WTC11 (cell line): ENCODE data around the gene NUMA1. TPM values are rescaled to one million over a fixed set of nuclear protein-coding genes. Genes with fewer than 3 reads are reported as not detected.

Experiments used
- ATAC-seq: fragments of 200-7000 bp; cut with Tn5 transposase; 2 replicates; pipeline ENCODE4 v1.10.0; 2021; ENCODE audit warnings: mild to moderate bottlenecking, moderate library complexity
- CTCF ChIA-PET: fragments of 300-600 bp; sonication (Branson Sonifier 250); formaldehyde crosslinking; loops from one replicate; lab custom pipeline; 2021; ENCODE audit warnings: antibody characterized with exemption; lab: Charles Lee
- POLR2A ChIA-PET: fragments of 350-600 bp; sonication (Branson Sonifier 250); formaldehyde crosslinking; loops from one replicate; lab custom pipeline; 2021; ENCODE audit warnings: antibody characterized with exemption; lab: Charles Lee
- DNase-seq: peaks from one replicate; pipeline ENCODE4 v3.0.0; 2021; ENCODE audit warnings: low spot score
- H3K27ac Mint-ChIP-seq: 2 replicates; pipeline ENCODE4 v1.8.0; 2021; ENCODE audit warnings: mixed read lengths
- H3K27me3 Mint-ChIP-seq: 2 replicates; pipeline ENCODE4 v1.8.0; 2021; ENCODE audit warnings: low read depth, mild to moderate bottlenecking, moderate library complexity, mixed read lengths
- H3K36me3 Mint-ChIP-seq: 2 replicates; pipeline ENCODE4 v1.8.0; 2021; ENCODE audit warnings: mixed read lengths
- H3K4me1 Mint-ChIP-seq: 2 replicates; pipeline ENCODE4 v1.8.0; 2022; ENCODE audit warnings: mixed read lengths
- H3K4me3 Mint-ChIP-seq: 2 replicates; pipeline ENCODE4 v1.8.0; 2021; ENCODE audit warnings: mild to moderate bottlenecking, moderate library complexity, mixed read lengths
- H3K9me3 Mint-ChIP-seq: 2 replicates; pipeline ENCODE4 v1.8.0; 2021; ENCODE audit warnings: mixed read lengths
- CBFB ChIP-seq: sonication (generic); formaldehyde crosslinking; IDR thresholded peaks from 2 replicates; pipeline ENCODE4 v1.8.1; 2022; ENCODE audit warnings: mild to moderate bottlenecking, low read depth, missing genetic modification reagents
- CREB1 ChIP-seq: sonication (generic); formaldehyde crosslinking; IDR thresholded peaks from 2 replicates; pipeline ENCODE4 v1.8.0; 2023; ENCODE audit warnings: mild to moderate bottlenecking, missing genetic modification reagents
- FOXK1 ChIP-seq: sonication (generic); formaldehyde crosslinking; IDR thresholded peaks from 2 replicates; pipeline ENCODE4 v1.8.0; 2022; ENCODE audit warnings: mild to moderate bottlenecking, moderate library complexity, missing genetic modification reagents
- GABPB1 ChIP-seq: sonication (generic); formaldehyde crosslinking; IDR thresholded peaks from 2 replicates; pipeline ENCODE4 v1.8.1; 2023; ENCODE audit warnings: mild to moderate bottlenecking, missing genetic modification reagents
- GRHL2 ChIP-seq: fragments of 250-450 bp; sonication (Bioruptor Pico); IDR thresholded peaks from 2 replicates; pipeline ENCODE4 v1.8.0; 2022; ENCODE audit warnings: mild to moderate bottlenecking, moderate library complexity; ENCODE audit not compliant: insufficient replicate concordance, severe bottlenecking
- GTF2I ChIP-seq: fragments of 250-450 bp; sonication (Bioruptor Pico); conservative IDR thresholded peaks from 2 replicates; pipeline ENCODE4 v1.4.0; 2021; ENCODE audit warnings: mild to moderate bottlenecking
- JUN ChIP-seq: sonication (generic); formaldehyde crosslinking; IDR thresholded peaks from 2 replicates; pipeline ENCODE4 v1.8.0; 2023; ENCODE audit warnings: mild to moderate bottlenecking, missing genetic modification reagents
- KAT7 ChIP-seq: sonication (generic); formaldehyde crosslinking; IDR thresholded peaks from 2 replicates; pipeline ENCODE4 v1.8.1; 2023; ENCODE audit warnings: missing genetic modification reagents, mild to moderate bottlenecking, borderline replicate concordance
- NFE2L1 ChIP-seq: sonication (generic); formaldehyde crosslinking; IDR thresholded peaks from 2 replicates; pipeline ENCODE4 v1.8.1; 2023; ENCODE audit warnings: missing genetic modification reagents
- SMAD4 ChIP-seq: sonication (generic); formaldehyde crosslinking; IDR thresholded peaks from 2 replicates; pipeline ENCODE4 v1.8.0; 2022; ENCODE audit warnings: mild to moderate bottlenecking, missing genetic modification reagents
- ZNF219 ChIP-seq: sonication (generic); formaldehyde crosslinking; IDR thresholded peaks from 2 replicates; pipeline ENCODE4 v1.8.0; 2023; ENCODE audit warnings: missing genetic modification reagents, mild to moderate bottlenecking, borderline replicate concordance
- ZNF317 ChIP-seq: sonication (generic); formaldehyde crosslinking; IDR thresholded peaks from 2 replicates; pipeline ENCODE4 v1.8.1; 2023; ENCODE audit warnings: low read depth, mild to moderate bottlenecking, moderate library complexity, missing genetic modification reagents, borderline replicate concordance
- ZNF423 ChIP-seq: fragments of 250-450 bp; sonication (Bioruptor Pico); IDR thresholded peaks from 2 replicates; pipeline ENCODE4 v2.1.2; 2022; ENCODE audit warnings: mild to moderate bottlenecking, moderate library complexity
- total RNA-seq: library from RNA; stranded (reverse); gene quantifications from 3 replicates; pipeline ENCODE4 v1.2.3, GENCODE V29; 2021
- TF ChIP-seq, protein P1 (sequence below): sonication (generic); formaldehyde crosslinking; IDR thresholded peaks from 2 replicates; pipeline ENCODE4 v1.8.1; 2022; ENCODE audit warnings: low read depth, missing genetic modification reagents, borderline replicate concordance
- TF ChIP-seq, protein P2 (sequence below): sonication (generic); formaldehyde crosslinking; conservative IDR thresholded peaks from 2 replicates; pipeline ENCODE4 v1.8.1; 2023; ENCODE audit warnings: mild to moderate bottlenecking, low read depth, missing genetic modification reagents, moderate library complexity
- TF ChIP-seq, protein P3 (sequence below): sonication (generic); formaldehyde crosslinking; IDR thresholded peaks from 2 replicates; pipeline ENCODE4 v1.8.0; 2023; ENCODE audit warnings: missing genetic modification reagents
- TF ChIP-seq, protein P4 (sequence below): sonication (generic); formaldehyde crosslinking; conservative IDR thresholded peaks from 2 replicates; pipeline ENCODE4 v1.8.1; 2022; ENCODE audit warnings: mild to moderate bottlenecking, missing genetic modification reagents
- TF ChIP-seq, protein P5 (sequence below): sonication (generic); formaldehyde crosslinking; IDR thresholded peaks from 2 replicates; pipeline ENCODE4 v1.8.1; 2023; ENCODE audit warnings: mild to moderate bottlenecking, missing genetic modification reagents, borderline replicate concordance
- TF ChIP-seq, protein P6 (sequence below): sonication (generic); formaldehyde crosslinking; IDR thresholded peaks from 2 replicates; pipeline ENCODE4 v1.8.1; 2023; ENCODE audit warnings: mild to moderate bottlenecking, missing genetic modification reagents, moderate library complexity
- TF ChIP-seq, protein P7 (sequence below): fragments of 250-450 bp; sonication (Bioruptor Pico); IDR thresholded peaks from 2 replicates; pipeline ENCODE4 v1.9.0; 2021; ENCODE audit warnings: mild to moderate bottlenecking, borderline replicate concordance
- TF ChIP-seq, protein P8 (sequence below): sonication (generic); formaldehyde crosslinking; IDR thresholded peaks from 2 replicates; pipeline ENCODE4 v1.8.0; 2022; ENCODE audit warnings: mild to moderate bottlenecking, missing genetic modification reagents

The NUMA1 gene
- total RNA-seq, 1 experiment from 2014 or later: 147 TPM

DNA sequence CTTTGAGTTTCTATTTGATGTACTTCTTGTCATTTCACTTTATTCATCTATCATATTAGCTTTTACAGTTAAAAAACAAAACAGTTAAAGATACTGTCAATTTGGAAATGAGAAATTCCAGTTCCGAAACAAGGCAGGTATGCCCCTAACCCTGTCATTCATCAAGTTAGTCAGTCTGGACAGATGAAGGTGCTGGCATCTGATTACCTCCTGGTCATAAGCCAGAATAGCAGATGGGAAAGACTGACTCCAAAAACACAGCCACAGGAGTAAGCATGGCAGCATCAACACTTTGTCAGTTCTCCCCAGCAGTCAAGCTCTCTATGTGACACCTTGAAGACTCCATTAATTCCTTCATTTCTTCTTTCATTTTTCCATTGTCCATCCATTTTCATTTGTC, 4.6 kb upstream of the NUMA1 start (continued):
- TF ChIP-seq FOXK1 (CRISPR knock-in tag): no peak

DNA sequence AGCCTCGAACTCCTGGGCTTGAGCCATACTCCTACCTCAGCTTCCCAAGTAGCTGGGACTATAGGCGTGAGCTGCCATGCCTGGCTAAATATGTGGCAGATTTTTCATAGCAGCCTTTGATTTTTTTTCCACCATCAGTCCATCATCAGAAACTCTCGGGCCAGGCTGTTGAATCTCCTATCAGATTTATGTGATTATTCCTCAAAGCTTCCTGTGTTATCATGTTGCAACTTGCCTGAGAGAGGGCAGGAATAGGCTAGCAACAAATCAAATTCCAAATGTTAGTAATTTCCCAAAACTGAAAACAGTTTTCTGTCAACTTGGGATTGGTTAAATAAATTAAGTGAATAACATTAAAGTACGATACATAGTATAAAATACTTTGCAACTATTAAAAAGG, 3.7 kb upstream of the NUMA1 start:
- peaks cover 9% of the 10 kb centered on the region for H3K4me1 Mint-ChIP-seq
- no peak for DNase-seq
- no peaks in the 10 kb centered on the region for H3K27me3 Mint-ChIP-seq
- no peaks in the 10 kb centered on the region for H3K9me3 Mint-ChIP-seq
- H3K27ac Mint-ChIP-seq: no peak overlapping the region
- CTCF ChIA-PET: interaction anchor here (0.5 to 4.1 kb wide), 3 partner anchors 9 to 59 kb away, joined by 3 to 31 read pairs (median 3); no protein-coding TSS in a partner anchor
- no peak overlapping the region for H3K4me3 Mint-ChIP-seq
- H3K36me3 Mint-ChIP-seq: 0 out of 2 replicates have a peak, but pooled peaks cover 2% of the 10 kb centered on the region
- TF ChIP-seq, protein P1, sequence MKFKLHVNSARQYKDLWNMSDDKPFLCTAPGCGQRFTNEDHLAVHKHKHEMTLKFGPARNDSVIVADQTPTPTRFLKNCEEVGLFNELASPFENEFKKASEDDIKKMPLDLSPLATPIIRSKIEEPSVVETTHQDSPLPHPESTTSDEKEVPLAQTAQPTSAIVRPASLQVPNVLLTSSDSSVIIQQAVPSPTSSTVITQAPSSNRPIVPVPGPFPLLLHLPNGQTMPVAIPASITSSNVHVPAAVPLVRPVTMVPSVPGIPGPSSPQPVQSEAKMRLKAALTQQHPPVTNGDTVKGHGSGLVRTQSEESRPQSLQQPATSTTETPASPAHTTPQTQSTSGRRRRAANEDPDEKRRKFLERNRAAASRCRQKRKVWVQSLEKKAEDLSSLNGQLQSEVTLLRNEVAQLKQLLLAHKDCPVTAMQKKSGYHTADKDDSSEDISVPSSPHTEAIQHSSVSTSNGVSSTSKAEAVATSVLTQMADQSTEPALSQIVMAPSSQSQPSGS (CRISPR knock-in tag): no peak
- TF ChIP-seq, protein P2, sequence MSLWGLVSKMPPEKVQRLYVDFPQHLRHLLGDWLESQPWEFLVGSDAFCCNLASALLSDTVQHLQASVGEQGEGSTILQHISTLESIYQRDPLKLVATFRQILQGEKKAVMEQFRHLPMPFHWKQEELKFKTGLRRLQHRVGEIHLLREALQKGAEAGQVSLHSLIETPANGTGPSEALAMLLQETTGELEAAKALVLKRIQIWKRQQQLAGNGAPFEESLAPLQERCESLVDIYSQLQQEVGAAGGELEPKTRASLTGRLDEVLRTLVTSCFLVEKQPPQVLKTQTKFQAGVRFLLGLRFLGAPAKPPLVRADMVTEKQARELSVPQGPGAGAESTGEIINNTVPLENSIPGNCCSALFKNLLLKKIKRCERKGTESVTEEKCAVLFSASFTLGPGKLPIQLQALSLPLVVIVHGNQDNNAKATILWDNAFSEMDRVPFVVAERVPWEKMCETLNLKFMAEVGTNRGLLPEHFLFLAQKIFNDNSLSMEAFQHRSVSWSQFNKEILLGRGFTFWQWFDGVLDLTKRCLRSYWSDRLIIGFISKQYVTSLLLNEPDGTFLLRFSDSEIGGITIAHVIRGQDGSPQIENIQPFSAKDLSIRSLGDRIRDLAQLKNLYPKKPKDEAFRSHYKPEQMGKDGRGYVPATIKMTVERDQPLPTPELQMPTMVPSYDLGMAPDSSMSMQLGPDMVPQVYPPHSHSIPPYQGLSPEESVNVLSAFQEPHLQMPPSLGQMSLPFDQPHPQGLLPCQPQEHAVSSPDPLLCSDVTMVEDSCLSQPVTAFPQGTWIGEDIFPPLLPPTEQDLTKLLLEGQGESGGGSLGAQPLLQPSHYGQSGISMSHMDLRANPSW (CRISPR knock-in tag): no peak
- TF ChIP-seq ZNF317 (no peak), CBFB (CRISPR knock-in tag) (no peak), ZNF423 (CRISPR knock-in tag) (no peak), GRHL2 (no peak), GTF2I (CRISPR knock-in tag) (no peak), NFE2L1 (no peak), KAT7 (CRISPR knock-in tag) (no peak), ZNF219 (CRISPR knock-in tag) (no peak), GABPB1 (CRISPR knock-in tag) (no peak), SMAD4 (no peak), CREB1 (CRISPR knock-in tag) (no peak), JUN (CRISPR knock-in tag) (no peak)
- TF ChIP-seq, protein P3, sequence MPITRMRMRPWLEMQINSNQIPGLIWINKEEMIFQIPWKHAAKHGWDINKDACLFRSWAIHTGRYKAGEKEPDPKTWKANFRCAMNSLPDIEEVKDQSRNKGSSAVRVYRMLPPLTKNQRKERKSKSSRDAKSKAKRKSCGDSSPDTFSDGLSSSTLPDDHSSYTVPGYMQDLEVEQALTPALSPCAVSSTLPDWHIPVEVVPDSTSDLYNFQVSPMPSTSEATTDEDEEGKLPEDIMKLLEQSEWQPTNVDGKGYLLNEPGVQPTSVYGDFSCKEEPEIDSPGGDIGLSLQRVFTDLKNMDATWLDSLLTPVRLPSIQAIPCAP (CRISPR knock-in tag): no peak
- TF ChIP-seq, protein P4, sequence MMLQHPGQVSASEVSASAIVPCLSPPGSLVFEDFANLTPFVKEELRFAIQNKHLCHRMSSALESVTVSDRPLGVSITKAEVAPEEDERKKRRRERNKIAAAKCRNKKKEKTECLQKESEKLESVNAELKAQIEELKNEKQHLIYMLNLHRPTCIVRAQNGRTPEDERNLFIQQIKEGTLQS (CRISPR knock-in tag): no peak
- TF ChIP-seq, protein P5, sequence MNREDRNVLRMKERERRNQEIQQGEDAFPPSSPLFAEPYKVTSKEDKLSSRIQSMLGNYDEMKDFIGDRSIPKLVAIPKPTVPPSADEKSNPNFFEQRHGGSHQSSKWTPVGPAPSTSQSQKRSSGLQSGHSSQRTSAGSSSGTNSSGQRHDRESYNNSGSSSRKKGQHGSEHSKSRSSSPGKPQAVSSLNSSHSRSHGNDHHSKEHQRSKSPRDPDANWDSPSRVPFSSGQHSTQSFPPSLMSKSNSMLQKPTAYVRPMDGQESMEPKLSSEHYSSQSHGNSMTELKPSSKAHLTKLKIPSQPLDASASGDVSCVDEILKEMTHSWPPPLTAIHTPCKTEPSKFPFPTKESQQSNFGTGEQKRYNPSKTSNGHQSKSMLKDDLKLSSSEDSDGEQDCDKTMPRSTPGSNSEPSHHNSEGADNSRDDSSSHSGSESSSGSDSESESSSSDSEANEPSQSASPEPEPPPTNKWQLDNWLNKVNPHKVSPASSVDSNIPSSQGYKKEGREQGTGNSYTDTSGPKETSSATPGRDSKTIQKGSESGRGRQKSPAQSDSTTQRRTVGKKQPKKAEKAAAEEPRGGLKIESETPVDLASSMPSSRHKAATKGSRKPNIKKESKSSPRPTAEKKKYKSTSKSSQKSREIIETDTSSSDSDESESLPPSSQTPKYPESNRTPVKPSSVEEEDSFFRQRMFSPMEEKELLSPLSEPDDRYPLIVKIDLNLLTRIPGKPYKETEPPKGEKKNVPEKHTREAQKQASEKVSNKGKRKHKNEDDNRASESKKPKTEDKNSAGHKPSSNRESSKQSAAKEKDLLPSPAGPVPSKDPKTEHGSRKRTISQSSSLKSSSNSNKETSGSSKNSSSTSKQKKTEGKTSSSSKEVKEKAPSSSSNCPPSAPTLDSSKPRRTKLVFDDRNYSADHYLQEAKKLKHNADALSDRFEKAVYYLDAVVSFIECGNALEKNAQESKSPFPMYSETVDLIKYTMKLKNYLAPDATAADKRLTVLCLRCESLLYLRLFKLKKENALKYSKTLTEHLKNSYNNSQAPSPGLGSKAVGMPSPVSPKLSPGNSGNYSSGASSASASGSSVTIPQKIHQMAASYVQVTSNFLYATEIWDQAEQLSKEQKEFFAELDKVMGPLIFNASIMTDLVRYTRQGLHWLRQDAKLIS: no peak
- TF ChIP-seq, protein P6, sequence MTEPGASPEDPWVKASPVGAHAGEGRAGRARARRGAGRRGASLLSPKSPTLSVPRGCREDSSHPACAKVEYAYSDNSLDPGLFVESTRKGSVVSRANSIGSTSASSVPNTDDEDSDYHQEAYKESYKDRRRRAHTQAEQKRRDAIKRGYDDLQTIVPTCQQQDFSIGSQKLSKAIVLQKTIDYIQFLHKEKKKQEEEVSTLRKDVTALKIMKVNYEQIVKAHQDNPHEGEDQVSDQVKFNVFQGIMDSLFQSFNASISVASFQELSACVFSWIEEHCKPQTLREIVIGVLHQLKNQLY: no peak
- TF ChIP-seq, protein P7, sequence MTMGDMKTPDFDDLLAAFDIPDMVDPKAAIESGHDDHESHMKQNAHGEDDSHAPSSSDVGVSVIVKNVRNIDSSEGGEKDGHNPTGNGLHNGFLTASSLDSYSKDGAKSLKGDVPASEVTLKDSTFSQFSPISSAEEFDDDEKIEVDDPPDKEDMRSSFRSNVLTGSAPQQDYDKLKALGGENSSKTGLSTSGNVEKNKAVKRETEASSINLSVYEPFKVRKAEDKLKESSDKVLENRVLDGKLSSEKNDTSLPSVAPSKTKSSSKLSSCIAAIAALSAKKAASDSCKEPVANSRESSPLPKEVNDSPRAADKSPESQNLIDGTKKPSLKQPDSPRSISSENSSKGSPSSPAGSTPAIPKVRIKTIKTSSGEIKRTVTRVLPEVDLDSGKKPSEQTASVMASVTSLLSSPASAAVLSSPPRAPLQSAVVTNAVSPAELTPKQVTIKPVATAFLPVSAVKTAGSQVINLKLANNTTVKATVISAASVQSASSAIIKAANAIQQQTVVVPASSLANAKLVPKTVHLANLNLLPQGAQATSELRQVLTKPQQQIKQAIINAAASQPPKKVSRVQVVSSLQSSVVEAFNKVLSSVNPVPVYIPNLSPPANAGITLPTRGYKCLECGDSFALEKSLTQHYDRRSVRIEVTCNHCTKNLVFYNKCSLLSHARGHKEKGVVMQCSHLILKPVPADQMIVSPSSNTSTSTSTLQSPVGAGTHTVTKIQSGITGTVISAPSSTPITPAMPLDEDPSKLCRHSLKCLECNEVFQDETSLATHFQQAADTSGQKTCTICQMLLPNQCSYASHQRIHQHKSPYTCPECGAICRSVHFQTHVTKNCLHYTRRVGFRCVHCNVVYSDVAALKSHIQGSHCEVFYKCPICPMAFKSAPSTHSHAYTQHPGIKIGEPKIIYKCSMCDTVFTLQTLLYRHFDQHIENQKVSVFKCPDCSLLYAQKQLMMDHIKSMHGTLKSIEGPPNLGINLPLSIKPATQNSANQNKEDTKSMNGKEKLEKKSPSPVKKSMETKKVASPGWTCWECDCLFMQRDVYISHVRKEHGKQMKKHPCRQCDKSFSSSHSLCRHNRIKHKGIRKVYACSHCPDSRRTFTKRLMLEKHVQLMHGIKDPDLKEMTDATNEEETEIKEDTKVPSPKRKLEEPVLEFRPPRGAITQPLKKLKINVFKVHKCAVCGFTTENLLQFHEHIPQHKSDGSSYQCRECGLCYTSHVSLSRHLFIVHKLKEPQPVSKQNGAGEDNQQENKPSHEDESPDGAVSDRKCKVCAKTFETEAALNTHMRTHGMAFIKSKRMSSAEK (CRISPR knock-in tag): no peak
- TF ChIP-seq, protein P8, sequence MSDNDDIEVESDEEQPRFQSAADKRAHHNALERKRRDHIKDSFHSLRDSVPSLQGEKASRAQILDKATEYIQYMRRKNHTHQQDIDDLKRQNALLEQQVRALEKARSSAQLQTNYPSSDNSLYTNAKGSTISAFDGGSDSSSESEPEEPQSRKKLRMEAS: no peak
- ATAC-seq: no peak
- POLR2A ChIA-PET: no interaction called here
